HEK293T (cell line): Measurements from ENCODE around the gene SEPTIN5.

Source experiments
- BHLHE40 ChIP-seq: fragments of 450-650 bp; IDR thresholded peaks from 2 replicates; pipeline ENCODE4 v1.6.1; 2016; ENCODE audit warnings: mild to moderate bottlenecking, moderate library complexity, borderline replicate concordance
- CTBP1 ChIP-seq: fragments of 450-650 bp; IDR thresholded peaks from 2 replicates; pipeline ENCODE4 v1.6.1; 2016; ENCODE audit warnings: borderline replicate concordance
- FOXK2 ChIP-seq: fragments of 450-650 bp; IDR thresholded peaks from 2 replicates; pipeline ENCODE4 v1.6.1; 2016; ENCODE audit warnings: mild to moderate bottlenecking
- FOXM1 ChIP-seq: fragments of 450-650 bp; IDR thresholded peaks from 2 replicates; pipeline ENCODE4 v1.6.1; 2017; ENCODE audit warnings: mild to moderate bottlenecking, borderline replicate concordance
- HDGF ChIP-seq: fragments of 450-650 bp; IDR thresholded peaks from 2 replicates; pipeline ENCODE4 v1.6.1; 2017; ENCODE audit warnings: antibody characterized with exemption, borderline replicate concordance
- PKNOX1 ChIP-seq: fragments of 450-650 bp; IDR thresholded peaks from 2 replicates; pipeline ENCODE4 v1.6.1; 2016
- SP1 ChIP-seq: fragments of 450-650 bp; IDR thresholded peaks from 2 replicates; pipeline ENCODE4 v1.6.1; 2017

GRCh38 chr22:19730655-19731360 lies 16.5 kb downstream of the SEPTIN5 start:
- TF ChIP-seq SP1 (no peak), FOXM1 (peak; percentile 69; the same call in 1 of the 2 replicates), CTBP1 (0 out of 2 replicates have a peak, but pooled peaks have one; percentile 15), HDGF (no peak), FOXK2 (no peak), BHLHE40 (no peak), PKNOX1 (peak; percentile 89)
